Thoracic aorta (tissue), 2 donors: Measurements from ENCODE around the gene NLN. TPM values are rescaled to one million over a fixed set of nuclear protein-coding genes. Genes with fewer than 3 reads are reported as not detected.

Source experiments
- ATAC-seq: fragments of 150-250 bp; one replicate; pipeline ENCODE4 v1.8.0; 2017; ENCODE audit warnings: low read depth; ENCODE audit not compliant: insufficient number of reproducible peaks, low FRiP score
- DNase-seq: peaks from one replicate; pipeline ENCODE4 v3.0.0-alpha.2; 2020; ENCODE audit warnings: low spot score
- H3K27ac ChIP-seq, 2 donors: fragments of 200-600 bp; sonication (generic); 1 replicate in 1 of 2; 2 replicates in 1 of 2; pipeline ENCODE4 v1.5.1; 2016; ENCODE audit warnings: mild to moderate bottlenecking in 2 of 2, moderate library complexity in 2 of 2
- H3K27me3 ChIP-seq: fragments of 200-600 bp; sonication (generic); replicated peaks from 2 replicates; pipeline ENCODE4 v1.6.0; 2016; ENCODE audit warnings: mild to moderate bottlenecking; ENCODE audit not compliant: insufficient read depth
- H3K36me3 ChIP-seq: fragments of 200-600 bp; sonication (generic); one replicate; pipeline ENCODE4 v1.5.1; 2016
- H3K4me1 ChIP-seq, 2 donors: fragments of 200-600 bp; sonication (generic); 1 replicate in 1 of 2; 2 replicates in 1 of 2; pipeline versions ENCODE4 v1.5.1 to v1.6.0; 2016; ENCODE audit warnings: low read depth in 2 of 2, mild to moderate bottlenecking in 1 of 2; ENCODE audit not compliant: control insufficient read depth in 1 of 2
- H3K4me3 ChIP-seq: fragments of 200-600 bp; sonication (generic); 2 replicates; pipeline ENCODE4 v1.5.1; 2016; ENCODE audit warnings: mild to moderate bottlenecking
- H3K9me3 ChIP-seq: fragments of 200-600 bp; sonication (generic); 2 replicates; pipeline ENCODE4 v1.5.1; 2016
- total RNA-seq, 2 donors: library from RNA; depleted of rRNA; stranded (reverse); fragments of >200 nt; gene quantifications; one replicate each; pipeline versions ENCODE4 v1.1.0 to v1.2.3, GENCODE V29; 2016
- TF ChIP-seq, protein P1 (sequence below): fragments of 200-600 bp; sonication (generic); IDR thresholded peaks from one replicate; pipeline ENCODE4 v1.5.1; 2019; ENCODE audit warnings: antibody characterized with exemption

NLN gene
- total RNA-seq, 2 donors from 2014 or later: 6.8 to 24.1 TPM

GRCh38 chr5:65819905-65820240 is 97.9 kb downstream of the NLN start:
- ATAC-seq: no peak
- H3K36me3 ChIP-seq: no peaks in the 10 kb centered on the region
- no peaks in the 10 kb centered on the region for H3K9me3 ChIP-seq
- TF ChIP-seq, protein P1, sequence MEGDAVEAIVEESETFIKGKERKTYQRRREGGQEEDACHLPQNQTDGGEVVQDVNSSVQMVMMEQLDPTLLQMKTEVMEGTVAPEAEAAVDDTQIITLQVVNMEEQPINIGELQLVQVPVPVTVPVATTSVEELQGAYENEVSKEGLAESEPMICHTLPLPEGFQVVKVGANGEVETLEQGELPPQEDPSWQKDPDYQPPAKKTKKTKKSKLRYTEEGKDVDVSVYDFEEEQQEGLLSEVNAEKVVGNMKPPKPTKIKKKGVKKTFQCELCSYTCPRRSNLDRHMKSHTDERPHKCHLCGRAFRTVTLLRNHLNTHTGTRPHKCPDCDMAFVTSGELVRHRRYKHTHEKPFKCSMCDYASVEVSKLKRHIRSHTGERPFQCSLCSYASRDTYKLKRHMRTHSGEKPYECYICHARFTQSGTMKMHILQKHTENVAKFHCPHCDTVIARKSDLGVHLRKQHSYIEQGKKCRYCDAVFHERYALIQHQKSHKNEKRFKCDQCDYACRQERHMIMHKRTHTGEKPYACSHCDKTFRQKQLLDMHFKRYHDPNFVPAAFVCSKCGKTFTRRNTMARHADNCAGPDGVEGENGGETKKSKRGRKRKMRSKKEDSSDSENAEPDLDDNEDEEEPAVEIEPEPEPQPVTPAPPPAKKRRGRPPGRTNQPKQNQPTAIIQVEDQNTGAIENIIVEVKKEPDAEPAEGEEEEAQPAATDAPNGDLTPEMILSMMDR: no peak
- no peaks in the 10 kb centered on the region for H3K4me1 ChIP-seq
- H3K27ac ChIP-seq: no peak overlapping the region
- DNase-seq: no peak
- no peak overlapping the region for H3K4me3 ChIP-seq
- no peaks in the 10 kb centered on the region for H3K27me3 ChIP-seq

DNA sequence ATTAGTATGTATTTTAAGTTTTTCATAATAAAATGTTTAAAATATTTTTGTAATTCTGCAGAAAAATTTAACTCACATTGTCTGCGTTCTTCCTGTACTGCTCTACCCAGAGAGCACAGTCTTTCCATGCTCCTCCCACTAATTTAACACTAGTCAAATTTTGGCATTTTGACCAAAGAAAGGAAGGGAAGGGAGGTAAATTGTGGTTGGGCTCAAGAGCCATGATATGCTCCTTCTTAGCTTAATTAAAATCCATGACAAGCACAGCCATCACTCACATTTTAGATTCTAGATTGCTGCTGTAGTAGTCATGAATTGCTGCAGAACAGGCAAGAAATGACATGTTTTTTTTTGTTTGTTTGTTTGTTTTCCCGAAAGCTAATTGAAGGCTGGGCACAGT is 98.4 kb downstream of the NLN start:
- H3K4me3 ChIP-seq: no peak overlapping the region
- no peaks in the 10 kb centered on the region for H3K27me3 ChIP-seq
- no peak overlapping the region for H3K27ac ChIP-seq
- DNase-seq: no peak
- no peaks in the 10 kb centered on the region for H3K36me3 ChIP-seq
- no peaks in the 10 kb centered on the region for H3K4me1 ChIP-seq
- no peak for ATAC-seq
- TF ChIP-seq, protein P1: no peak
- H3K9me3 ChIP-seq: no peaks in the 10 kb centered on the region

GRCh38 chr5:65821966-65822365 is 100.0 kb downstream of the NLN start:
- DNase-seq: no peak
- no peaks in the 10 kb centered on the region for H3K9me3 ChIP-seq

DNA sequence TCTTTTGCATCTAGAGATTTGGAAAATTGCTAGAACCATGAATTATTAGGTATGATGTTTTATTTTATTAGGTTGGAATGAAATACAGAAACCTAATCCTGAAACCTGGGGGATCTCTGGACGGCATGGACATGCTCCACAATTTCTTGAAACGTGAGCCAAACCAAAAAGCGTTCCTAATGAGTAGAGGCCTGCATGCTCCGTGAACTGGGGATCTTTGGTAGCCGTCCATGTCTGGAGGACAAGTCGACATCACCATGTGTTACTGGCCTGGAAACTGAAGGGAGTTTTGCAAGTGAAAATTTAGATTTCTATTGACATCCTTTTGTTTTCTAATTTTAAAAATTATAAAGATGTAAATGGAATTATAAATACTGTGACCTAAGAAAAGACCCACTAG is 100.7 kb downstream of the NLN start:
- TF ChIP-seq, protein P1: no peak
- Histone ChIP-seq H3K4me3 (no peak overlapping the region), H3K4me1 (peaks cover 2 to 3% of the 10 kb centered on the region in 2 donors), H3K9me3 (no peaks in the 10 kb centered on the region), H3K36me3 (no peaks in the 10 kb centered on the region), H3K27ac (no peak overlapping the region), H3K27me3 (no peaks in the 10 kb centered on the region)
- ATAC-seq: no peak
- DNase-seq: no peak

More at GRCh38 chr5:65821966-65822365, 100.0 kb downstream of the NLN start:
- Histone ChIP-seq H3K27ac (no peak overlapping the region), H3K4me3 (no peak overlapping the region), H3K36me3 (no peaks in the 10 kb centered on the region), H3K4me1 (no peaks in the 10 kb centered on the region), H3K27me3 (no peaks in the 10 kb centered on the region)
- TF ChIP-seq, protein P1: no peak
- ATAC-seq: no peak

- no peaks in the 10 kb centered on the region for H3K9me3 ChIP-seq
- DNase-seq (no peak), ATAC-seq (no peak)
Measured at GRCh38 chr5:65823204-65823603, 101.2 kb downstream of the NLN start.

More at GRCh38 chr5:65823204-65823603, 101.2 kb downstream of the NLN start:
- no peaks in the 10 kb centered on the region for H3K36me3 ChIP-seq
- no peaks in the 10 kb centered on the region for H3K27me3 ChIP-seq
- no peak overlapping the region for H3K4me3 ChIP-seq
- H3K4me1 ChIP-seq: peaks cover 6 to 8% of the 10 kb centered on the region in 2 donors
- TF ChIP-seq, protein P1: no peak
- H3K27ac ChIP-seq: no peak overlapping the region
